HG02759 (cell line): ENCODE measurements around the gene PLEKHO2.

Experiments
- ATAC-seq: cut with Tn5 transposase; IDR thresholded peaks from one replicate; pipeline ENCODE4 v1.9.1; 2021; ENCODE audit warnings: mild to moderate bottlenecking, moderate library complexity; ENCODE audit not compliant: unreplicated experiment

Gene PLEKHO2

GRCh38 chr15:64825431-64826294 lies 16.1 kb upstream of the PLEKHO2 start, which contains the start of gene PIF1:
Gene PIF1 (minus strand): TSS chr15:64825647. CDS start chr15:64824335, 1,312 bp downstream.
- ATAC-seq, result peak; percentile 83

GRCh38 chr15:64828985-64829384 lies 12.7 kb upstream of the PLEKHO2 start:
- ATAC-seq, result no peak

DNA sequence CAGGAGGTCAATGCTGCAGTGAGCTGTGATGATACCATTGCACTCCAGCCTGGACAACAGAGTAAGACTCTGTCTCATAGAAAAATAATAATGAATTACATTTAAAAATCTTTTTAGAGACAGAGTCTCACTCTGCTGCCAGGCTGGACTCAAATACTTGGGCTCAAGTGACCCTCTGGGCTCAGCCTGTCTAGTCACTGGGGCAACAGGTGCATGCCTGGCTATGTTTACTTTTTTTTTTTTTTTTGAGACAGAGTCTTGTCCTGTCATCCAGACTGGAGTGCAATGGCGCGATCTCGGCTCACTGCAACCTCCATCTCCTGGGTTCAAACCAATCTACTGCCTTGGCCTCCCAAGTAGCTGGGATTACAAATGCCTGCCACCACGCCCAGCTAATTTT lies 8.0 kb upstream of the PLEKHO2 start:
- ATAC-seq, result no peak

GRCh38 chr15:64836023-64836536 lies 5.6 kb upstream of the PLEKHO2 start:
- no peak for ATAC-seq

GRCh38 chr15:64837502-64837901 lies 4.2 kb upstream of the PLEKHO2 start:
- ATAC-seq, result no peak

GRCh38 chr15:64841060-64841343 lies 713 bp upstream of the PLEKHO2 start:
- no peak for ATAC-seq

- no peak for ATAC-seq
Observed at GRCh38 chr15:64842096-64842939, 603 bp downstream of the PLEKHO2 start.

DNA sequence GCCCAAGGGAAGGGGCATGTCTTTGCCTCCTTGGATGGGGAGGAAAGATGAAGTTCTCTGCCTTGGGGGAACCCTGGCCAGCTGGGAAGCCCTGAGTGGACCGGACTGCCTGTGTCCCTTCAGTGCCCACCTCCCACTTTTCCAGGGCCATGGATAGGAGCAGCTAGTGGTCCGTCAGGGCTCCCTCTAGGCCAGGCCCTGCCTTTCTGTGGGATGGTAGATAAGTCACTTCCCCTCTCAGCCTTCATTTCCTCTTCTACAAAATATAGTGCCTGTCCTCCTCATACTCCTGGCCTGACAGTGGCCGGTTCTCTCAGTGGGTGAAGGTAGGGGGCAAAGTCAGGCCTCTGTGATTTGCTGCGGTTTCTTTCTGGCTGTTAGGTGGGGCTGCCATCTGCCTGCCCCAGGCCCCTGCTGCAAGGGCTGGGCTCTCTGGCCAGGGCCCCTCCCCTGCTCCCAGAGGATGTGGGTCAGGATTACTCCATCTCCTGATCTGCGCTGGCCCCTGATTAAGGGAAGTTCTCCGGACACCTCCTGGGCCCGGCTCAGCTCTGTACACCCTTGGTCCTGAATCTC lies 1.4 kb downstream of the PLEKHO2 start:
- ATAC-seq, result no peak

GRCh38 chr15:64843991-64844390 lies 2.3 kb downstream of the PLEKHO2 start:
- no peak for ATAC-seq

- no peak for ATAC-seq
Observed at GRCh38 chr15:64844576-64845145, 2.9 kb downstream of the PLEKHO2 start.

- ATAC-seq, result no peak
Observed at GRCh38 chr15:64845183-64845611, 3.5 kb downstream of the PLEKHO2 start.

- no peak for ATAC-seq
Observed at GRCh38 chr15:64845831-64846595, 4.3 kb downstream of the PLEKHO2 start.

GRCh38 chr15:64847016-64847415 lies 5.3 kb downstream of the PLEKHO2 start:
- no peak for ATAC-seq

DNA sequence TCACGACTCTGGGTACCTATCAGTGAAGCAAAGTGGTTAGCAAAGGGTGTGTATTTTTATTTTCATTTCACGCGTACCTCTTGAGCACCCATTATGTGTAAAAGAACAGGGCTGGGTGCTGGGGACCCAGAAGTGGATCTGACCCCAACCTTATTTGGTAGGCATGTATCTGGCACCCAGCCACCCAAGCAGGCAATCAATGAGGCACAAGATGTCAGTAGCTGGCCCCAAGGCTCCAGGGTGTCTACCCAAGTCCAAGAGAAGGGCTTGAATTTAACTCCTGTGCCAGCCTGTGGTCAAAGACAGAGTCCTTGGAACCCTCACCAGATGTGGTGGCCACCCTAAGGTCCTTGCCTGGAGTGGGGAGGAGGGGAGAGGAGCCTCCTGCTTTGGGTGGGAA lies 5.7 kb downstream of the PLEKHO2 start:
- ATAC-seq, result no peak

DNA sequence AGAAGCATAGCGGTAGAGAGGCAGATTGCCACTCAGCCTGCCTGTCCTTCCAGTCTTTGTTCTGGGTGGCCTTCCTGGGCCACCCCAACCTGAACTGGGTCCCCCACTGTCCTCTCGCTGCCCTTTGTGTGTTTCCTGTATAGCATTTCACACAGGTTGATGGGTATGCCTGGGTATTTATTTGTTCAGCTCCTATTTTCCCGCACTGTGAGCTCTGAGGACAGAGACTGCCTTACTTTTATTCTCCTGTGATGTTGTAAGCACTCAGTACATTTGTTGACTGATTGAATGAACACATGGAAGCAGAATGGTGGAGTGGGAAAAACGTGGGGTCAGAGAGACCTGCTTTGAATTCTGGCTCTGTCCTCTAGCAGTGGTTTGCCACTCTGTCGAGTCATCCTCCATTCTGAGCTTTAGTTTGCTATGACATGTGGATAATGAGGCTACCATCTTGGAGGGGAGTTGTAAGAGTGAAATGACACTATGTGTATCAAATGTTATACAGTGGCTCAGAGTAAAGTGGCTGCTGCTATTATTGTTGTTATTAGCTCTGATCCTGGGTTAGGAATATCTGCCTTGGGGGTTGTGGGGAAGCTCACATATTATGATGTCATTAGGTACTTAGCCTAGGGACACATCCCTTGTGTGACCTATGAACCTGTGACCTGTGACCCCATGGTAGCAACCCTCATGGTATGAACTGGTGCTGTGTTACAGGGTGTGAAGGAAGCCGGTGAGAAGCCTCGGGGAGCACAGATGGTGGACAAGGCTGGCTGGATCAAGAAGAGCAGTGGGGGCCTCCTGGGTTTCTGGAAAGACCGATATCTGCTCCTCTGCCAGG lies 6.4 kb downstream of the PLEKHO2 start:
- ATAC-seq, result no peak

DNA sequence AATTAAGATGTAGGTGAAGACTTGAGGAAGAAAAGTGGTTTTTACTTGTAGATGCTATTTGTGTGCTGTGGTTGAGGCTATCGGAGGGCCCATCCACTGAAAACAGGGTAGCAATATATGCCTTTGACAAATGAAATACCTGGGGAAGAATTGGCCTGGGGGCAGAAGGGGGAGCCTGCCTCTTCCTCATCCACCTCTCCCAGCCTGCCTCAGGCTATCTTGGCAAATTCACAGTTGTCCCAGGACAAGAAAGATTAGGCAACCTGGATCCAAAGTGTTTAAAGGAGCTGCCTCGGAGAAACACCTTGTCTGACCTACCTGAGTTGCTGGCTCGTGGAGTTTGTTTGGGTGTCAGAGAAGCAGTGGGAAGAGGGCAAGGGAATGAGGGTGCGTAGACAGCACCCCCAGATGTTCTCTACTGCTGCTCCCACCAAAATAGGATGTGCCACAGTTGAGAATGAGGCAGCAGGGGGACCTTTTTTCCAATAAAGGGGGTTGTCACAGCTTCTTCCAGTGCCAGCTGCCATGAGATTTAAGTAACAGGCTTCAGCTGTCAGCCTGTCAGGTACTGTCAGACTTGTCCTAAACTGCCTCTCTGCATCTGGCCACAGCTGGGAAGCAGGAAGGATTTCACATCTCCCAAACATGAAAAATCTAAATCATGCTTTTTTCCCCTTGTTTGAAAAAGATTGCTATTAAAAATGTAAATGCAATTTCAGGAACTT lies 9.2 kb downstream of the PLEKHO2 start:
- no peak for ATAC-seq

DNA sequence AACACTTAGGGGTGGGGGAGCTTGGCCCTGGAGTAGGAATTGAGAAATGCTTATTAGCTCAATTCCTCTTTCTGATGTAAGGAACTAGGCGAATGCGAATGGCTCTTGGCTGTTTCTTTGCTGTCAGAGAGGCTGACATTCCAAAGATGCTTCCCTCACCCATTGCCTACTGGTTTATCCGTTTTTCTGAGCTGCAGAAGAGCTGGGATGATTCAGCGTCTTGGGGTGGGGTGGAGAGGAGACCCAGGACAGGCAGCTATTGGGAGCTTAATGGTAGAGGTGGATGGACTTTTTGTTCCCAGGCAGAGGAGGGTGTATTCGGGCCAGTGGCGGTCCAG lies 9.8 kb downstream of the PLEKHO2 start:
- ATAC-seq, result no peak

GRCh38 chr15:64854041-64854440 lies 12.3 kb downstream of the PLEKHO2 start:
- no peak for ATAC-seq

DNA sequence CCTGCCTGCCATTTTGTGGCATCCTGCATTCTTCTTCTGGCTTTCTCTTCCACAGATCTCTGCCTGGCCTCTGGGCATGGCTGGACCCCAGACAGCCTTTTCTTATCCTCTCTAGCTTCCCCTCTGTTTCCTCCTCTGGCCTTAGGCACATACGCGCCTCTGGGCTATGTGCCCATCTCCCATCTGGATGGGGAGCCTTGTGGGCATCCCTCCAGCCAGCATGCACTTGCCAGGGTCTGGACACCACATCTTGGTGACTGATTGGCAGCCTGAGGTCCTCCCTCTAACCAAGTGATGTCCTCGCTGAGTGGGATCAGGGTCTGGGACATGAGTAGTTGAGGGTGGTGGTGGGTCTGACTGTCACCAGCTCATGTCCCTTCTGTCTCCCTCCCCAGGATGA lies 12.8 kb downstream of the PLEKHO2 start:
- ATAC-seq, result no peak
